Fibroblast of lung (primary cell): ENCODE measurements around the gene PSMG4. TPM values are rescaled to one million over a fixed set of nuclear protein-coding genes. Genes with fewer than 3 reads are reported as not detected.

ENCODE experiments used
- DNase-seq, 2 donors: peaks; one replicate each; pipeline versions ENCODE4 v3.0.0 to v3.0.0-alpha.2; 2010; ENCODE audit warnings: low read depth in 2 of 2
- H2AFZ ChIP-seq: 2 replicates; pipeline ENCODE4 v1.5.1; 2012; ENCODE audit warnings: low read length, control low read depth, inconsistent platforms
- H3K27ac ChIP-seq: 2 replicates; pipeline ENCODE4 v1.5.1; 2011; ENCODE audit warnings: low read length, control low read depth; ENCODE audit not compliant: insufficient read depth
- H3K27me3 ChIP-seq: 2 replicates; pipeline ENCODE4 v1.5.1; 2011; ENCODE audit warnings: mild to moderate bottlenecking, low read length; ENCODE audit not compliant: control insufficient read depth, insufficient read depth
- H3K36me3 ChIP-seq: 2 replicates; pipeline ENCODE4 v1.5.1; 2011; ENCODE audit warnings: low read length; ENCODE audit not compliant: control insufficient read depth, insufficient read depth
- H3K4me1 ChIP-seq: 2 replicates; pipeline ENCODE4 v1.5.1; 2011; ENCODE audit warnings: low read length; ENCODE audit not compliant: control insufficient read depth, insufficient read depth; ENCODE audit errors: extremely low read depth
- H3K4me2 ChIP-seq: 2 replicates; pipeline ENCODE4 v1.5.1; 2011; ENCODE audit warnings: low read length, control low read depth; ENCODE audit not compliant: insufficient read depth; ENCODE audit errors: extremely low read depth
- H3K4me3 ChIP-seq, 4 experiments: fragments of 200-600 bp in 1 of 4; sonication (generic) in 1 of 4; replicated peaks in 1 of 4; 2 replicates each; pipeline ENCODE4 v1.5.1; 2011 to 2016; ENCODE audit warnings: low read length in 4 of 4, low read depth in 3 of 4, mild to moderate bottlenecking in 3 of 4, control low read depth in 2 of 4, inconsistent platforms in 1 of 4, mixed read lengths in 1 of 4; ENCODE audit not compliant: insufficient read depth in 1 of 4; ENCODE audit errors: control extremely low read depth in 1 of 4
- H3K79me2 ChIP-seq: 2 replicates; pipeline ENCODE4 v1.5.1; 2012; ENCODE audit warnings: mild to moderate bottlenecking, low read length, inconsistent platforms; ENCODE audit not compliant: control insufficient read depth, insufficient read depth
- H3K9ac ChIP-seq: 2 replicates; pipeline ENCODE4 v1.5.1; 2011; ENCODE audit warnings: mild to moderate bottlenecking, low read length, control low read depth; ENCODE audit not compliant: insufficient read depth
- H3K9me3 ChIP-seq: 2 replicates; pipeline ENCODE4 v1.5.1; 2012; ENCODE audit warnings: low read depth, low read length; ENCODE audit not compliant: control insufficient read depth, insufficient read depth
- H4K20me1 ChIP-seq: 2 replicates; pipeline ENCODE4 v1.5.1; 2011; ENCODE audit warnings: low read length; ENCODE audit not compliant: control insufficient read depth, insufficient read depth; ENCODE audit errors: extremely low read depth
- EZH2 ChIP-seq: IDR thresholded peaks from 2 replicates; pipeline ENCODE4 v1.5.1; 2012; ENCODE audit warnings: low read length, control low read depth, mild to moderate bottlenecking; ENCODE audit errors: missing control alignments
- polyA plus RNA-seq, 2 donors: library from polyadenylated mRNA; depleted of rRNA in 1 of 2; stranded (reverse) in 1 of 2; unstranded in 1 of 2; fragments of >200 nt; gene quantifications; 2 replicates each; pipeline ENCODE4 v1.2.1, GENCODE V29; 2011 to 2012; ENCODE audit warnings: missing spikeins in 1 of 2
- total RNA-seq: library from RNA; depleted of rRNA; stranded (reverse); fragments of >200 nt; gene quantifications from 2 replicates; pipeline ENCODE4 v1.2.1, GENCODE V29; 2014
- TF ChIP-seq, protein P1 (sequence below), 2 donors: IDR thresholded peaks in 1 of 2; conservative IDR thresholded peaks in 1 of 2; 1 replicate in 1 of 2; 2 replicates in 1 of 2; pipeline ENCODE4 v1.5.1; 2011 to 2012; ENCODE audit warnings: low read length in 2 of 2, control low read depth in 1 of 2, inconsistent platforms in 1 of 2, low read depth in 1 of 2, mild to moderate bottlenecking in 1 of 2

PSMG4 gene
- total and polyA plus RNA-seq, 2 donors (not counting 1 experiment from before 2014, with no cell fraction given) = 12.5 to 34.2 TPM

- TF ChIP-seq EZH2 = no peak
- TF ChIP-seq, protein P1, sequence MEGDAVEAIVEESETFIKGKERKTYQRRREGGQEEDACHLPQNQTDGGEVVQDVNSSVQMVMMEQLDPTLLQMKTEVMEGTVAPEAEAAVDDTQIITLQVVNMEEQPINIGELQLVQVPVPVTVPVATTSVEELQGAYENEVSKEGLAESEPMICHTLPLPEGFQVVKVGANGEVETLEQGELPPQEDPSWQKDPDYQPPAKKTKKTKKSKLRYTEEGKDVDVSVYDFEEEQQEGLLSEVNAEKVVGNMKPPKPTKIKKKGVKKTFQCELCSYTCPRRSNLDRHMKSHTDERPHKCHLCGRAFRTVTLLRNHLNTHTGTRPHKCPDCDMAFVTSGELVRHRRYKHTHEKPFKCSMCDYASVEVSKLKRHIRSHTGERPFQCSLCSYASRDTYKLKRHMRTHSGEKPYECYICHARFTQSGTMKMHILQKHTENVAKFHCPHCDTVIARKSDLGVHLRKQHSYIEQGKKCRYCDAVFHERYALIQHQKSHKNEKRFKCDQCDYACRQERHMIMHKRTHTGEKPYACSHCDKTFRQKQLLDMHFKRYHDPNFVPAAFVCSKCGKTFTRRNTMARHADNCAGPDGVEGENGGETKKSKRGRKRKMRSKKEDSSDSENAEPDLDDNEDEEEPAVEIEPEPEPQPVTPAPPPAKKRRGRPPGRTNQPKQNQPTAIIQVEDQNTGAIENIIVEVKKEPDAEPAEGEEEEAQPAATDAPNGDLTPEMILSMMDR (conservative IDR thresholded peaks at IDR 0.05 in 1 of 2, IDR thresholded peaks at IDR 0.05 in 1 of 2; ENCODE audit: low read depth in 1 of 2, low read length in 2 of 2) = no peak
Measured at GRCh38 chr6:3222506-3223038, 36.2 kb upstream of the PSMG4 start.

GRCh38 chr6:3226042-3226441 lies 32.7 kb upstream of the PSMG4 start:
- DNase-seq = no peak
- H3K27me3 ChIP-seq = peaks cover 58% of the 10 kb centered on the region
- no peaks in the 10 kb centered on the region for H3K9me3 ChIP-seq
- H4K20me1 ChIP-seq = no peaks in the 10 kb centered on the region
- no peak overlapping the region for H3K4me3 ChIP-seq
- no peak overlapping the region for H3K4me2 ChIP-seq
- no peak overlapping the region for H3K27ac ChIP-seq
- no peak overlapping the region for H3K9ac ChIP-seq
- TF ChIP-seq, protein P1 (conservative IDR thresholded peaks at IDR 0.05 in 1 of 2, IDR thresholded peaks at IDR 0.05 in 1 of 2; ENCODE audit: low read depth in 1 of 2, low read length in 2 of 2) = no peak
- TF ChIP-seq EZH2 = no peak
- no peaks in the 10 kb centered on the region for H3K36me3 ChIP-seq
- H2AFZ ChIP-seq = no peak overlapping the region
- H3K79me2 ChIP-seq = no peaks in the 10 kb centered on the region
- H3K4me1 ChIP-seq = peaks cover 7% of the 10 kb centered on the region

More at GRCh38 chr6:3222506-3223038, 36.2 kb upstream of the PSMG4 start:
- Histone ChIP-seq H3K27ac (no peak overlapping the region), H3K4me1 (peaks cover 3% of the 10 kb centered on the region), H3K9me3 (no peaks in the 10 kb centered on the region), H3K4me2 (no peak overlapping the region), H3K27me3 (peaks cover 41% of the 10 kb centered on the region), H2AFZ (no peak overlapping the region), H4K20me1 (no peaks in the 10 kb centered on the region), H3K79me2 (no peaks in the 10 kb centered on the region), H3K9ac (no peak overlapping the region), H3K4me3 (no peak overlapping the region), H3K36me3 (no peaks in the 10 kb centered on the region)
- DNase-seq = no peak

DNA sequence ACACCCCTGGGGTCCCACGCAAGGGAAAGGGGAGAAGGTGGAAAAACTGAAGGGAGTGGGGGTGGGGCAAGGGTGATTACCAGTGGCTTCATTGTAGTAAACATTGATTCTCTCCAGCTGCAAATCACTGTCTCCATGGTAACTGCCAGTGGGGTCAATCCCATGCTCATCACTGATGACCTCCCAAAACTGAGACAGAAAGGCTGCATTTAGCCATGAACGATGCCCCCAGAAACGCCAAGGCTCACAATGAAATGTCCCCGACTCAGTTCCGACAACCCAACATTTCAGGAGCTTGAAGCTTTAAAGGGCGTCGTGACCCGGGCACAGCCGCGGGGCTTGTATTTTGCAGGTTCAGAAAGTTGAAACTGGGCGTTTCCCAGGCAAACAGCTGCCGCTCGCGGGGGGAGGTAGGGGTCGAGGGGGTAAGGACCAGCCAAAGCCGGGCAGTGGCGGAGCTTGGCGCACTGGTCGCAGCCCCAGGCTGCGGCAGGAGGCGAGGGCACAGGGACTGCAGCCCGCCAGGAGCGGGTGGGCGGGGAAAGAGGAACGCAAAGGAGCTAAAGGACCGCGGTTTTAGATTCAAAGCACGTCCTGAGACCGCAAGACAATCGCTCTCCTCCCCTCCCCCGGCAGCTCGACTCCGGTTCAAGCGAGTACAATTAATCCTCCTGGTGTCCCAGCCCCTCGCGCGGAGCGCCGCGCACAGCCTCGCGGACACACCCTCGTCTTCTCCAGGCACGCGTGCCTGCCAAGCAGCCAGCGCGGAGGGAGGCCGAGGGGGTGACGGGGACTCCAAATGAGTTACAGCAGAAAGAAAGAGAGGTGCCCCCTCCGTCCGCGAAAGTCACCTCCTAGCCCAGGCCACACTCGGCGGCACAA lies 32.0 kb upstream of the PSMG4 start:
- H3K4me1 ChIP-seq = peaks cover 8% of the 10 kb centered on the region
- no peaks in the 10 kb centered on the region for H3K79me2 ChIP-seq
- H3K27ac ChIP-seq = no peak overlapping the region
- no peaks in the 10 kb centered on the region for H4K20me1 ChIP-seq
- peak in 1 of 2 donors; percentile 67 for DNase-seq
- no peaks in the 10 kb centered on the region for H3K9me3 ChIP-seq
- no peak overlapping the region for H3K9ac ChIP-seq
- TF ChIP-seq, protein P1 (conservative IDR thresholded peaks at IDR 0.05 in 1 of 2, IDR thresholded peaks at IDR 0.05 in 1 of 2; ENCODE audit: low read depth in 1 of 2, low read length in 2 of 2) = no peak
- TF ChIP-seq EZH2 = peak; percentile 97
- H3K36me3 ChIP-seq = no peaks in the 10 kb centered on the region
- H3K4me3 ChIP-seq = peak overlapping the region in 3 of 4 experiments; percentile 17 to 44 (median 43)
- no peak overlapping the region for H2AFZ ChIP-seq
- H3K4me2 ChIP-seq = peak overlapping the region; percentile 85
- H3K27me3 ChIP-seq = peaks cover 55% of the 10 kb centered on the region
